T-helper 17 cell (primary cell): Measurements from ENCODE around the gene NPDC1. TPM values are rescaled to one million over a fixed set of nuclear protein-coding genes. Genes with fewer than 3 reads are reported as not detected.

Experiments used
- ATAC-seq: fragments of 150-1000 bp; cut with Tn5 transposase; 2 replicates; pipeline ENCODE4 v1.10.0; 2021; ENCODE audit warnings: mild to moderate bottlenecking, moderate library complexity
- DNase-seq, 3 donors: peaks; one replicate each; pipeline versions ENCODE4 v3.0.0 to v3.0.0-alpha.2; 2020 to 2021
- H3K9me3 ChIP-seq: one replicate; pipeline ENCODE4 v1.7.0; 2013; ENCODE audit warnings: low read length, mild to moderate bottlenecking; ENCODE audit not compliant: control insufficient read depth, poor library complexity, severe bottlenecking
- H3K27ac Mint-ChIP-seq: one replicate; pipeline ENCODE4 v1.8.0; 2022; ENCODE audit warnings: mild to moderate bottlenecking, moderate library complexity, mixed read lengths
- H3K27me3 Mint-ChIP-seq: one replicate; pipeline ENCODE4 v1.8.0; 2022; ENCODE audit warnings: mixed read lengths
- H3K36me3 Mint-ChIP-seq: one replicate; pipeline ENCODE4 v1.8.0; 2022; ENCODE audit warnings: low read depth, mixed read lengths
- H3K4me1 Mint-ChIP-seq: one replicate; pipeline ENCODE4 v1.8.0; 2022; ENCODE audit warnings: mild to moderate bottlenecking, mixed read lengths
- H3K4me3 Mint-ChIP-seq: one replicate; pipeline ENCODE4 v1.8.0; 2022; ENCODE audit warnings: mild to moderate bottlenecking, moderate library complexity, mixed read lengths
- total RNA-seq, 4 donors: library from RNA in 2 of 4; stranded (reverse) in 2 of 4; gene quantifications; one replicate each; pipeline ENCODE4 v1.2.3 and lab custom pipeline; 2022 to 2026

NPDC1 gene
- total RNA-seq, 2 donors from 2014 or later = 139 to 202 TPM

- H3K4me3 Mint-ChIP-seq = peak overlapping the region; percentile 90
- DNase-seq (no peak), ATAC-seq (peak; percentile 39)
- H3K9me3 ChIP-seq = no peaks in the 10 kb centered on the region
- peak overlapping the region; percentile 84 for H3K27ac Mint-ChIP-seq
- peaks cover 18% of the 10 kb centered on the region for H3K4me1 Mint-ChIP-seq
- H3K36me3 Mint-ChIP-seq = no peaks in the 10 kb centered on the region
- peaks cover 17% of the 10 kb centered on the region for H3K27me3 Mint-ChIP-seq
These were observed 486 bp downstream of the NPDC1 start for GRCh38 chr9:137045294-137046087.

- H3K27me3 Mint-ChIP-seq = peaks cover 14% of the 10 kb centered on the region
- DNase-seq (no peak), ATAC-seq (peak; percentile 4)
- no peaks in the 10 kb centered on the region for H3K9me3 ChIP-seq
- no peaks in the 10 kb centered on the region for H3K36me3 Mint-ChIP-seq
- H3K27ac Mint-ChIP-seq = peak overlapping the region; percentile 84
- H3K4me1 Mint-ChIP-seq = peaks cover 16% of the 10 kb centered on the region
- peak overlapping the region; percentile 90 for H3K4me3 Mint-ChIP-seq
These were observed 1.3 kb downstream of the NPDC1 start for GRCh38 chr9:137044502-137045177.

GRCh38 chr9:137044037-137044436 lies 1.9 kb downstream of the NPDC1 start:
- Mint-ChIP-seq H3K36me3 (no peaks in the 10 kb centered on the region), H3K4me3 (peak overlapping the region; percentile 90), H3K4me1 (peaks cover 13% of the 10 kb centered on the region), H3K27ac (no peak overlapping the region), H3K27me3 (peaks cover 10% of the 10 kb centered on the region)
- DNase-seq (no peak), ATAC-seq (no peak)
- H3K9me3 ChIP-seq = no peaks in the 10 kb centered on the region

- Mint-ChIP-seq H3K27me3 (peaks cover 10% of the 10 kb centered on the region), H3K27ac (no peak overlapping the region), H3K4me3 (peak overlapping the region; percentile 21), H3K4me1 (peaks cover 15% of the 10 kb centered on the region), H3K36me3 (no peaks in the 10 kb centered on the region)
- no peaks in the 10 kb centered on the region for H3K9me3 ChIP-seq
- DNase-seq = no peak
- no peak for ATAC-seq
These were observed 2.9 kb downstream of the NPDC1 start for GRCh38 chr9:137042751-137043727.

GRCh38 chr9:137041124-137041523 lies 4.9 kb downstream of the NPDC1 start:
- no peaks in the 10 kb centered on the region for H3K36me3 Mint-ChIP-seq
- no peaks in the 10 kb centered on the region for H3K9me3 ChIP-seq
- DNase-seq (no peak), ATAC-seq (no peak)
- H3K4me3 Mint-ChIP-seq = no peak overlapping the region
- H3K27ac Mint-ChIP-seq = no peak overlapping the region
- H3K27me3 Mint-ChIP-seq = no peaks in the 10 kb centered on the region
- H3K4me1 Mint-ChIP-seq = peaks cover 11% of the 10 kb centered on the region

GRCh38 chr9:137040568-137040967 lies 5.4 kb downstream of the NPDC1 start:
- DNase-seq (no peak), ATAC-seq (no peak)
- H3K4me3 Mint-ChIP-seq = no peak overlapping the region
- H3K36me3 Mint-ChIP-seq = no peaks in the 10 kb centered on the region
- H3K27me3 Mint-ChIP-seq = no peaks in the 10 kb centered on the region
- H3K9me3 ChIP-seq = no peaks in the 10 kb centered on the region
- H3K27ac Mint-ChIP-seq = no peak overlapping the region
- H3K4me1 Mint-ChIP-seq = peaks cover 11% of the 10 kb centered on the region

DNA sequence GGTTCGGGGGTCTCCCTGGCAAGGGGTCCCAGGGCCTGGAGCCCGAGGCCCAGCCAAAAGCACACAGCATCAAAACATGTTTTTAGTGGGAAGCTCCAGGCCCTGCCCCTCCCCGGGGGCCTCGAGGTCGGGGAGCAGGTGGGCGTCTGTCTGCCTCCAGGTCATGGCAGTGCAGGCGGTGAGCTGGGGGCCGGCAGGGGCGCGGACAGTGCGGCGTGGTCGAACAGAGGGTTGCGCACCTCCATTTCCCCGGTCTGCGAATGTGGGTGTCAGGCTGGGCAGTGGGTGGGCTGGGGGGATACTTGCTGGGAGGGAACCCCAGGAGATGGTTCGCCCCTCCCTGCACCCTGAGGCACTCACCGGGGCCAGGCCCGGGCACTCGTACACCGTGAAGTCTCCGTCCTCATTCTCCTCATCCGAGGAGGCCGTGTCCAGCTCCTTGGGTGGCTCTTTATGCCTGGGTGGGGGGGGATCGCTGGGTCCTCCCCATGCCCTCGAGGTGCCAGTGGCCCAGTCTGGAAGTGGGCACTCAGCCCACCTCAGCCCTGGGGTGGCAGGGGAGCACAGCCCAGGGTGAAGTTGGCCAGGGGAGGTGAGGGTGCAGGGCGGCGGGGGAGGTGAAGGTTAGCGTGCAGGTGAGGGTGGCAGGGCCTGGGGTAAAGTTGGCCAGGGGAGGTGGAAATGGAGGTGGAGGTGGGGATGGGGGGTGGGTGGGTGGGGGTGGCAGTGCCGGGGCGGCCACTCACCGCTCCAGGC lies 6.2 kb downstream of the NPDC1 start:
- no peaks in the 10 kb centered on the region for H3K9me3 ChIP-seq
- H3K27ac Mint-ChIP-seq = no peak overlapping the region
- H3K4me1 Mint-ChIP-seq = peaks cover 15% of the 10 kb centered on the region
- DNase-seq = no peak
- no peak overlapping the region for H3K4me3 Mint-ChIP-seq
- no peak for ATAC-seq
- H3K27me3 Mint-ChIP-seq = no peaks in the 10 kb centered on the region
- no peaks in the 10 kb centered on the region for H3K36me3 Mint-ChIP-seq

- Mint-ChIP-seq H3K27ac (no peak overlapping the region), H3K36me3 (no peaks in the 10 kb centered on the region)
- H3K9me3 ChIP-seq = no peaks in the 10 kb centered on the region
These were observed 7.1 kb downstream of the NPDC1 start for GRCh38 chr9:137038916-137039315.

GRCh38 chr9:137037483-137037882 lies 8.5 kb downstream of the NPDC1 start:
- ATAC-seq (no peak), DNase-seq (no peak)
- Mint-ChIP-seq H3K4me3 (no peak overlapping the region), H3K36me3 (no peaks in the 10 kb centered on the region), H3K27me3 (no peaks in the 10 kb centered on the region), H3K27ac (no peak overlapping the region), H3K4me1 (peaks cover 19% of the 10 kb centered on the region)
- no peaks in the 10 kb centered on the region for H3K9me3 ChIP-seq

More at GRCh38 chr9:137038916-137039315, 7.1 kb downstream of the NPDC1 start:
- H3K4me3 Mint-ChIP-seq = no peak overlapping the region
- no peak for DNase-seq
- ATAC-seq = no peak
- peaks cover 15% of the 10 kb centered on the region for H3K4me1 Mint-ChIP-seq
- H3K27me3 Mint-ChIP-seq = no peaks in the 10 kb centered on the region

DNA sequence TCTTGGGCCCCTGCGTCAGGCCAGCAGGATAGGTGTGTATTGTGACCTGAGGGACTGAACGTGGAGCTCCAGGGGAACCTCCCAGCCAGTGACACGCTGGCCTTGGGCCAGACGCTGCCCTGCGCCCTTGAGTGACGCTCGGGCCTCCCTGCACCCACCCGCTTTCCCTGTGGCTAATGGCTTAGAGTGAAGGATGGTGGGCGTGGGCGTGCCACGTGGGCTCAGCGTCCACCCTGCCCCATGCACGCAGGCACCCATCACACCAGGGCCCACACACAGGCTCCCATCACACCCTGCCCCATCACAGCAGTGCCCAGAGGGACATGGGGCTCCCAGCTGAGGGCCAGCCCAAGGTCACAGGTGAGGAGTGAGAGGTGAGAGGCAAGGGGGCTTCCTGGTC lies 8.9 kb downstream of the NPDC1 start:
- Mint-ChIP-seq H3K36me3 (no peaks in the 10 kb centered on the region), H3K4me1 (peaks cover 19% of the 10 kb centered on the region), H3K4me3 (no peak overlapping the region), H3K27ac (no peak overlapping the region), H3K27me3 (no peaks in the 10 kb centered on the region)
- DNase-seq (no peak), ATAC-seq (no peak)
- H3K9me3 ChIP-seq = no peaks in the 10 kb centered on the region

DNA sequence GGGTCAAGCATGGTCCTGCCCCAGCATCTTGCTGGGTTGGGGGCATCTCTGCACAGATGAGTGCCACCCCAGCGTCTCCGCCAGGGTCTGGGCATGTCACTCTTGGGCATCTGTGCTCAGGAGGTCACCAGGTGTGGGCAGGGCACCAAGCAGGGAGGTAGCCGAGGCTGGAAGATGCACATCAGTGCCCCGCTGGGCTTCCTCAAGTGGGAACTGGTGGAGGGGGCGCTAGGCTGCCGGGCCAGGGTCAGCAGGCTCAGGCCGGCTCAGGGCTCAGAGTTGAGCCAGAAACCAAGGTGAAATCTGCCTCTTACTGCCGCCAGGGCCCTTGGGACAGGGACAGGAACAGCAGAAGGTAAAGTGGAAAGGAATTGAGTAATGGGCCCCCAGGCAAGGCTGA lies 10.0 kb downstream of the NPDC1 start:
- ATAC-seq (no peak), DNase-seq (no peak)
- Mint-ChIP-seq H3K4me1 (peaks cover 21% of the 10 kb centered on the region), H3K27me3 (no peaks in the 10 kb centered on the region), H3K4me3 (no peak overlapping the region), H3K36me3 (no peaks in the 10 kb centered on the region), H3K27ac (no peak overlapping the region)
- no peaks in the 10 kb centered on the region for H3K9me3 ChIP-seq

DNA sequence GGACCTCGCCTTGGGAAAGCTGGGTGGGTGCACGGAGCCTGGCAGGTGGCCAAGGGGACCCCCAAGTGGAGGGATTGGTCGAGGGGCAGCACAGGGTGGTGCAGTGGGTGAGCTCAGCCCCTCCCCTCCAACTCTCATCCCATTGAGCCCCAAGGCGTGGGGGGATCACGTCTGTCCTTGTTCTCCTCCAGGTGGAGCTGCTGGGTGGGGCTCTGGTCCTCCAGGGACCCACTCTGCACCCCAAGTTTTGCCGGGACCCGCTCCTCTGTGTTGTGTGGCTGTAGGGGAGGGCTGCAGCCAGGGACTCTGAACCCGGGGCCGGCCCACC lies 10.5 kb downstream of the NPDC1 start:
- Mint-ChIP-seq H3K4me3 (peak overlapping the region; percentile 87), H3K36me3 (no peaks in the 10 kb centered on the region), H3K4me1 (peaks cover 25% of the 10 kb centered on the region), H3K27me3 (no peaks in the 10 kb centered on the region), H3K27ac (peak overlapping the region; percentile 85)
- no peaks in the 10 kb centered on the region for H3K9me3 ChIP-seq
- ATAC-seq = no peak
- DNase-seq = no peak
